Measurements from ENCODE around the gene ASCC1.
"Not testable (repeated sequence)": the region's sequence is repeated elsewhere in the genome, so short reads cannot be mapped to it uniquely, and the experiment has no call there.

The ASCC1 gene

DNA sequence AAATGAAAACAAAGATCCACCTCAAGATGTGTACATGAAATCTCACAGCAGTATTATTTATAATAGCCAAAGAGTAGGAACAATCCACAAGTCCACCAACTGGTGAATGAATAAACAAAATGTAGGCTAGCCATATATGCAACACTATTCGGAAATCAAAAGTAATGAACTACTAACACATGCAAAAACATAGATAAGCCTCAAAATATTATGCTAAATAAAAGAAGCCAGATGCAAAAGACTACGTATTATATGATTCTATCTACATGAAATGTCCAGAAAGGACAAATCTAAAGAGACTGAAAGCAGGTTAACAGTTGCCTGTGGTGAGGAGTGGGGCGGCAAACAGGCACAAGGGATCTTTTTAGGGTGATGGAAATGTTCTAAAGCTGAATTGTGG lies 49.0 kb downstream of the ASCC1 start:
- DNase-seq = no peak

DNA sequence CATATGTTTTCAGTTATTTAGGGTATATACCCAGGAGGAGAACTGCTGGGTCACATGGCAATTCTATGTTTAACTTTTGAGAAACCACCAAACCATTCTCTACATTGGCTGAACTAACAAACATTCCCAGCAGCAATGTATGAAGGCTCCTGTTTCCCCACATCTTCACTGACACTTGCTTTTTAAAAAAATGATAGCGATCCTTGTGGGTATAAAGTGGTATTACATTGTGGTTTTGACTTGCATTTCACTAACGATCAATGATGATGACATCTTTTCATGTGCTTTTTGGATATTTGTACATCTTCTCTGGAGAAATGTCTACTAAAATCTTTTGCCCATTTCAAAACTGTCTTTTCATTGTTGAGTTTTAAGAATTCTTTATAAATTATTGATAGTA lies 51.5 kb downstream of the ASCC1 start:
- DNase-seq = peak; percentile 48 to 82

DNA sequence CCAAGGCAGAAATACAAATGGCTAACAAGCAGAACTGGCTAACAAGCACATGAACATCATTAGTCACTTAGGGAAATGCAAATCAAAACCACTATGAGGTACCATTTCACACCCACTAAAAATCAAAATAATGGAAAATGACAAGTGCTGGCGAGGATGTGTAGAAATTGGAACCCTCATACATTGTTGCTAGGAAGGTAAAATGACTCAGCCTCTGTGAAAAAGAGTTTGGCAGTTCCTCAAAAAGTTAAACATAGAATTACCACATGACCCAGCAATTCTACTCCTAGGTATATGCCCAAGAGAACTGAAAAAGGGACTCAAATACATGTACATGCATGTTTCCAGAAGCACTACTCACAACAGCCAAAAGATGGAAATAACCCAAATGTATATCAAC lies 53.1 kb downstream of the ASCC1 start:
- DNase-seq = peak; percentile 73 to 89

DNA sequence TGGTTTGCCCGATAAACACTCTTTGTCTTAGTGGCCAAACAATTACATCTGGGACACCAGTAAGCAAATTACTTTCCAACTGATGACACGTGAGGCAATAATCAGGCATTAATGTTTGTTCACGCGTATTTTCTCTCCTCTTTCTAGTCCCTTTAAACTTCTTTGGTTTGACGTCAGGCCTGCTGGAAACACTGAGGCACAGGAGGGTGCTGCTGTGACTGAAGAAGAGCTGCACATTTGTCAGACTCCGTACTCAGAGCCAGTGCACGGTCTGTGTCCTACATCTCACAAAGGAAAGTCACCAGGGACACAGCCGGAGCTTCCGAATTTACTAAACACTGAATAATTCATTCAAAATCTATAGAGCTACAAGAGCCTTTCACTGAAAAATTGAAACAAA lies 57.9 kb downstream of the ASCC1 start:
- DNase-seq = no peak

DNA sequence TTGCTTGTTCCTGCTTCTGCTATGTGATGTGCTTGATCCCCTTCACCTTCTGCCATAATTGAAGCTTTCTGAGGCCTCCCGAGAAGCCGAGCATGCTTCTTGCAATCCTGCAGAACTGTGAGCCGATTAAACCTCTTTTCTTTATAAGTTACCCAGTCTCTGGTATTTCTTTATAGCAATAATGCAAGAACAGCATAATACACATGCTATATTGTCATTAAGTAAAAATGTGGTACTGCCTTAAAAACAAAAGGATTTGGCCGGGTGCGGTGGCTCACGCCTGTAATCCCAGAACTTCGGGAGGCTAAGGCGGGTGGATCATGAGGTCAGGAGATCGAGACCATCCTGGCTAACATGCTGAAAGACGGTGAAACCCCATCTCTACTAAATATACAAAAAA lies 59.9 kb downstream of the ASCC1 start:
- DNase-seq = no peak

DNA sequence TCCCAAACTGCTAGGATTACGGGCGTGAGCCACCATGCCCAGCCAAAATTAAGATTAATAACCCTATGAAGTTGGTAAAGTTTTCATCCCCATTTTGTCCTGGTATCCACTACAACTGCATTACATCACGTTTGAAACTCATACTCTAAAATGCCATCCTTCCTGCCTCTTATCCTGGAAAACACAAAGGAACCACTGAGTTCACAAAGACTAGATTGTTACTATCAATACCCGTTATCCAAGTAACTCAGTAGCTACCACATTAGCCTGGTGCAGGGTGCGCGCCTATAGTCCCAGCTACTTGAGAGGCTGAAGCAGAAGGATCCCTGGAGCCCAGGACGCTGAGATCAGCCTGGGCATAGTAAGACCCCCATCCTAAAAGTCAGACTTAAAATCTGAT lies 63.8 kb downstream of the ASCC1 start:
- no peak for DNase-seq

DNA sequence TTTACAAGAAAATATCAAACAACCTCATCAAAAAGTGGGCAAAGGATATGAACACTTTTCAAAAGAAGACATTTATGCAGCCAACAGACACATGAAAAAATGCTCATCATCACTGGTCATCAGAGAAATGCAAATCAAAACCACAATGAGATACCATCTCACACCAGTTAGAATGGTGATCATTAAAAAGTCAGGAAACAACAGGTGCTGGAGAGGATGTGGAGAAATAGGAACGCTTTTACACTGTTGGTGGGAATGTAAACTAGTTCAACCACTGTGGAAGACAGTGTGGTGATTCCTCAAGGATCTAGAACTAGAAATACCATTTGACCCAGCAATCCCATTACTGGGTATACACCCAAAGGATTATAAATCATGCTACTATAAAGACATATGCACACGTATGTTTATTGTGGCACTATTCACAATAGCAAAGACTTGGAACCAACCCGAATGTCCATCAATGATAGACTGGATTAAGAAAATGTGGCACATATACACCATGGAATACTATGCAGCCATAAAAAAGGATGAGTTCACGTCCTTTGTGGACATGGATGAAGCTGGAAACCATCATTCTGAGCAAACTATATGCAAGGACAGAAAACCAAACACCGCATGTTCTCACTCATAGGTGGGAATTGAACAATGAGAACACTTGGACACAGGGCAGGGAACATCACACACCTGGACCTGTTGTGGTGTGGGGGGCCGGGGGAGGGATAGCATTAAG lies 65.2 kb downstream of the ASCC1 start:
- not testable (repeated sequence) for DNase-seq

DNA sequence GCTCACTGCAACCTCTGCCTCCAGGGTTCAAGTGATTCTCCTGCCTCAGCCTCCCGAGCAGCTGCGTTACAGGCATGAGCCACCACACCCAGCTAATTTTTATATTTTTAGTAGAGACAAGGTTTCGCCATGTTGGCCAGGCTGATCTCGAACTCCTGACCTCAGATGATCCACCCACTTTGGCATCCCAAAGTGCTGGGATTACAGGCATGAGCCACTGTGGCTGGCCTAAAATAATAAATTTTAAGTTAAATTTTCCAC lies 68.8 kb downstream of the ASCC1 start:
- DNase-seq = not testable (repeated sequence)

DNA sequence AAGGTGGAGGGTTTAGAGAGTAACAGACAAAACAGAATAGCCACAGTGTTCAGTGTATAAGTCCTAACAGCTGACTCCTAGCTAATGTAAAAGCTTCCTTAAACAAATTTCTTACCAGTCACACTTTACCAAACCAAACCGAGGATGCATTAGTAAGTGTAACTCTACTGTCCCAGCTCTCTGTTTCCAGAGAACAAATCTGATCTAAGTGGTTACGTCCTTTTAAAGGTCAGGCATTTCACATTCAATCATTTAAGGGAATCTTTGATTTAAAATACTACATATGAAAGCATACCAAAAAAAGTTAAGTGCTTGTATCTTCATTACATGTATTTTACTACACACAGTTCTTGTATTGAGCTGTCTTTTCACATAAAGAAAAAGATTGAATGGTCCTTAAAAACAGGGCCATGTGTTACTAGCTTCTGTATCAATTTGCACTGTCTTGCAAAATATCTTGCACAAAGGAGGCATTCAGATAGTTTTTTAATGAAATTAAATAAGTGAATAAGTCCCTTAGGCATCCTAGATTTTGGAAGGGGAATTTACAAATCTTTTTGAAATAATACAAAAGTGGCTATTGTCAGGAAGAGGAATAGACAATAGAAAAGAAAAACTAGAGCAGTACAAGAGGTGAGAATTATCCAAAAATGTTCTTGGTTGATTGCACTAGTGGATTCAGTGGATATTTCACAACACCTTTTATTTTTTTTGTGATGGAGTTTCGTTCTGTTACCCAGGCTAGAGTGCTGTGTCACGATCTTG lies 69.3 kb downstream of the ASCC1 start:
- no peak for DNase-seq

DNA sequence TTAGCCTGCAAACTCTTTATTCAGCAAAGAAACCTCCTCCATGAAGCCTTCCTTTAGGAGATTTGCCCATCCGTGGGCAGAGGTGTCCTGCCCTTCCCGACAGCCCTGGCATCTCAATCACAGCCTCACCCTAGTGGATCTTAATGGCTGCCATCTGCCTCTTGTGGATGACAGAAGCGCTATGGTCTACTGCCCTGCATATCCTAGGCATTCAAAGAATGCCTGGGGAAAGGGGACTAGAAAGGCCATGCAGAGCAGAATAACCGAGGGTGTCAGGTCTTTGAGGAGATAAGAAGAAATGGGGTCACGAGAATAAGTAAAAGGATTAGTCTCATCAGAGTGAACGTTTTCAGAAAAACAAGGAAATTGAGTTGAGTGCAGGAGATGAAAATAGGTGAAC lies 70.0 kb downstream of the ASCC1 start:
- no peak for DNase-seq

DNA sequence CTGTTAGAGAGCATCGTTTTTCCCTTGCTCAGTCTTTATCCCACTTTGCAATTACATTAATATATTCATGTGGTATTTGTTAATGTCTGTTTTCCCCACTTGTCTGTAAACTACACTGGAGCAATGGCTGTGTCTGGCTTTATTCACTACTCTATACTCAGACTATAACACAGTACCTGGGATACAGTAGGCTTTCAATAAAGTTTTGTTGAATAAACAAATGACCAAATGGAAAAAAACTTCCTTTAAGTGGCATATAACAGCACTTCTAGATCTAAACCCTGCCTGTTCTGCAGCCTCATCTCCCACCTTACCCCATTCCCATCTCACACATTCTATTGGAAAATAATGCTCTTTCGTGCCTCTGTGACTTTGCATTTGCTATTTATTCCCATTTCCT lies 70.4 kb downstream of the ASCC1 start:
- DNase-seq = no peak

DNA sequence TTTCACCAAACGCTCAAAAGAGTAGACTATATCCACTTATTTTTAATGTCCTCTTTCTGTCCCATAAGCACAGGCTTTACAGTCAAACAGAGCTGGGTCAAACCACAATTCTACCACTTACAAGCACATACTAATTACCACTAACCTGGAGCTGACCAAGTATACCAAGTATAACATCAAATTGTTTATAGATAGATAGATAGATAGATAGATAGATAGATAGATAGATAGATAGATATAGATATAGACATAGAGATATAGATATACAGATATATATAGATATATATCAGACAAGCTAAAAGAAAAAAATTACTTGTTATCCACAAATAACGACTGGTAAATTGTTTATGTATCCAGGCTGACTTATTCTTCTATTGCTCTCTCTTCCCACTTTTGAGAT lies 75.2 kb downstream of the ASCC1 start:
- DNase-seq = no peak

DNA sequence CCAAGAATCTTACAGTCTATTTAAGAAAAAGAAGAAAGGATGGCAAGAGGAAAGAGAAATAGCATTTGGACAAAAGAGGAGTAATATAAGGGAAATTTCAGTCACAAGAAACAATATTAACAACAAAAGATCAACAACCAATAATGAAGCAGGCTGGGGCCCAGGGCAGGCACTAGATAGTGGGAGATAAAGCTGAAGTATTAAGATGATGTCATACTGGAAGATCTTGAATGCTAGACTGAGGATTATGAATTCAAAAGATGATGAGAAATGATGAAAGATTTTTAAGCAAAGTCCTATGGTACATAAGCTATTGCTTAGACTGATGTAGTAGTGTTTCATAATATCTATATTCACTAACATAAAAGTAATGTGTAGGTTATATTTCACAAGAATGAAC lies 75.9 kb downstream of the ASCC1 start:
- DNase-seq = no peak

DNA sequence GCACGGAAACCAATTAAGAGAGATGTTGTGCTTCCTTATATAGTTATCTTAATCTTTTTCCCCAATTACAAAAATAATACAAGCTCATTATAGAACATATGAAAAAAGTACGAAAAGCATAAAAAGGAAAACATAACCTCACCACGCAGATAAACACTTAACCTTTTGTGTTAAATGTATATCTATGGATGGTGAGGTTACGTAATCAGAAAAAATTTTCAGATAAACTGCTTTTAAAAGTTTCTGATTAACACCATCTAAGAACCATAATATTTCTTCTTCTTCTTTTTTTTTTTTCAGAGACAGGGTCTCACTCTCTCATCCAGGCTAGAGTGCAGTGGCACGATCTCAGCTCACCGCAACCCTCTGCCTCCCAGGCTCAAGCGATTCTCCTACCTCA lies 78.5 kb downstream of the ASCC1 start:
- DNase-seq = no peak

DNA sequence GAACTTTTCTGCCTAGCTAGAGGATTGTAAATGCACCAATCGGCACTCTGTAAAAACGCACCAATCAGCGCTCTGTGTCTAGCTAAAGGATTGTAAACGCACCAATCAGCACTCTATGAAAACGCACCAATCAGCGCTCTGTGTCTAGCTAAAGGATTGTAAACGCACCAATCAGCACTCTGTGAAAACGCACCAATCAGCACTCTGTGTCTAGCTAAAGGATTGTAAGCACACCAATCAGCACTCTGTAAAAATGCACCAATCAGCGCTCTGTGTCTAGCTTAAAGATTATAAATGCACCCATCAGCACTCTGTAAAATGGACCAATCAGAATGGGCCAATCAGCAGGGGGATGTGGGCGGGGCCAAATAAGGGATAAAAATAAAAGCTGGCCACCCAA lies 79.9 kb downstream of the ASCC1 start:
- DNase-seq = not testable (repeated sequence)

DNA sequence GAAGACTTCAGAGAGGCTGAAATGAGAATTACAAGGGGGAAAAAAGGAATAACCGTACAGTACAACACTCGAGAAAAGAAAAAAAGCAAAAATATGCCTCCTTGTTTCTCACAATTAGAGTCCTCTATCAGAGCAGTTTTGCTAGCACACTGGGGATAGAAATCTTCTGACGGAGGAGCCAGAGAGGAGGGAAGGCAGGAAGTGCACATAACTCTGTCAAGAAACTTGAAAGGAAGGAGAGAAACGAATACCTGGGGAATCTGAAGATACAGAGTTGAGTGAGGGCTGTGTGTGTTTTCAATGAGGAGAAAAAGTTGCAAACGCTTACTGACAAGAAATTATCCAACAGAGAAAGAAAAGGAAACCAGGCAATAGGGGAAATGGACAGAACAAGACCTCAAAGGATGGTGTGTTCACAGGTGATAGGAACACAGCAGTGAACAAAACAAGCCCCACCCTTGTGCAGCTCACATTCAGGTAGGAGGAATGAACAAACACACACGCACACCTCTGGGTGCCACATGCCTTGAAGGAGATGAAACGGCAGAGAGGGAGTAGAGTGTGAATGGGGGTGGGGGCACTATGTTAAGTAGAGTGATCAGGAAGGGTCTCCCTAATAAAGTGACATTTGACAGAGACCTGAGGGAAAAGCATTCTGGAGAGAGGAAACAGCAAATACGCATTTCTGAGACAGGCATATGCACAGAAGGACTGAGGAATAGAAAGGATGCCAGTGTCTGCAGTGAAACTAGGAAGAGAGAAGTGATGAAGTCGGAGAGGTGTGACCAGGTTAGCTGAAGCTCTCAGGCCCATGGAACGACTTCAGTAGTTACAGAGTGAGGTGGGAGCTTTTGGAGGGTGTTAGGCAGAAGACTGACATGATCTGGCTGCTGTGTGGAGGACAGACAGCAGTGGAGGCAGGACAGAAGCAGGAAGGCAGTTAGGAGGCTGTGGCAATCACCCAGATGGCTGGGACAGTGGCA lies 81.0 kb downstream of the ASCC1 start:
- no peak for DNase-seq

DNA sequence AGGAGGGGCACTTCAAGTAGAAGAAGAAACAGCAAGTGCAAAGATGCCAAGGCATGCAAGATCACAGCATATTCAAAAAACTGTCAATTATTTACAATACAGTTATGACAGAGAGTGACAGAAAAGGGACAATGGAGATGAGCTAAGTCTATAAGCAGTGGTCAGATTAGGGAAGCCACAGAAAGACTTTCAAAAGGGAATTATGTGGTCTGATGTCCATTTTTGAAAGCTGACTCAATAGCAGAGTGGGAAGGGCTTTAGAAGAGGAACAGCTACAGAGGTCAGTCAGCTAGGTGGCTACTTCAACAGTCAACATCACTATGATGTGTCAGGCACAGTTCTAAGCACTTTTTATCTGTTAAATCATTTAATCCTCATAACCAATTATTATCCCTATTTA lies 82.6 kb downstream of the ASCC1 start:
- DNase-seq = peak; percentile 88 to 93

DNA sequence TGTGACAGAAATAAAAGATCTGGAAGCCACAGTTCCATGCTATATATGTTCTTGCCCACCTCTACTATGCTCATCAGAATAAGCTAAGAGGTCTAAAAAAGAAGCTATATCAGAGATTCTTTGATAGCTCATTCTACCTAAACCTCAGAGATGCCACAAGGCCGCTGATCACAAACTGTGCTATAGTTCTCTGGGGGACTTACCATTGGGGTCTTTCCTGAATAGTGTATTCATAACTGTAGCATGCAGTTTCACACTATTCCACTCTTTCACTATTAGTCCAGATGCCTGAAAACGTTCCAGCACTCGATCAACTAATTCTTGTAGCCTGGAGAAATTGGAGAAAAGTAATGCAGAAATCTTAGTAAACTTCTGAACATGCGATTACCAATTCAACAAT lies 83.2 kb downstream of the ASCC1 start:
- DNase-seq = no peak

DNA sequence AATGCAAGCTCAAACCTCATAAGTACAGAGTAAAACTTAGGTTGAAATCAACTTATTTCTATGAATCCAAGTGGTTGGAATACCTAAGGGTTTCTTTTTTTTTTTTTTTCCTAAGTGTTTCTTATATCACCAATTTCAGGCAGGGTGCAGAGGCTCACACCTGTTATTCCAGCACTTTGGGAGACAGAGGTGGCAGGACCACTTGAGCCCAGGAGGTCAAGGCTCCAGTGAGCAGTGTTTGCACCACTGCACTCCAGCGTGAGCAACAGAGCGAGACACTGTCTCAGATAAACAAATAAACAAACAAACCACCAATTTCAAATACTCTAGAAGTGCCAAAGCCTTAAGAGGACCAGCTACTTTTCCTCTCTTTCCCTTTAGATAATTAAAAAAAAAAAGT lies 88.5 kb downstream of the ASCC1 start:
- DNase-seq = no peak

DNA sequence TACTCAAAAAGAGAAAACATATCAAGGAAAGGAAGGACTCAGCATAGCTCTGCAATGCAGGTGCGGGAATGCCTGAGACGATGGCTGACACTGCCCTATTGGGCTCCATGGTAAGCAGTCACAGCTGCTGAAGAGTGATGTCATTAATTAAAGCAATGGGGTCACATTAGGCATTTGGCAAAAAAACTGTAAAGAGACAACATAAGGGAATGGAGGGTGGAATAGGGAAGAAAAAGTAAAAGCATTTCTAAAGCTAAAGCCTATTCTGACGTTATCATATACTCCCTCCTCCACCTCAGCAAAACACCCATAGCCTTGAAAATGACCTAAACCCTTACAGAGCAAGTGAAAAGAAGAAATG lies 89.2 kb downstream of the ASCC1 start:
- no peak for DNase-seq

DNA sequence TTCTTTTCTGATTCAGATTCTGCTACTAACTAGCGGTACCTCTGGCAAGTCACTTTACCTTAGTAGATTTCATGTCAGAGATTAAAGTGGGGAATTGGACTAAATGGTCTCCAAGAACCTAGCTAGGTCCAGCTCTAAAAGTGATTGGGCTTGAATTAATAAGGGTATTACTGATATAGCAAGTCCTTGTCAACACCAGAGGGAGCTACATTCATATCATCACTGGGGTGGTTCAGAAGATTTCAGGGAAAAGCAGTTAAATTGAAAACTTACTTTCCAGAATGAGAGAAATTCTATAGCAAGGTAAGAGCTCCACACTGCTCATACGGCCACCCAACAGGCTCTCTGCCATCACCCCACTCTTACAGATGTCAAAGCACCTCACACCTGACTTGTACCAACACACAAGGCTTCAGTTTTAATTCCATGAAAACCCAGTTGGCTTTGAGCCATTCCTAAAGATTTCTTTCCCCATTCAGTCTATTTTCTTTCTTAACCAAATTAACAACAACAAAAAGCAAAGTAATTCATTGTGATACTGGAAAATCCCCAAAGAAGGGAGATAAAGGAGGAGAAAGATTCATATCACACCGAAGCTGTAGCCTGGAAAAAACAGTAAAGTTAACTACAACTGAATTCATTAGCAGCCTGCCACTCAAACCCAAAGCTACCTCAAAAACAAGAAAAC lies 89.7 kb downstream of the ASCC1 start:
- peak; percentile 42 to 45 for DNase-seq

DNA sequence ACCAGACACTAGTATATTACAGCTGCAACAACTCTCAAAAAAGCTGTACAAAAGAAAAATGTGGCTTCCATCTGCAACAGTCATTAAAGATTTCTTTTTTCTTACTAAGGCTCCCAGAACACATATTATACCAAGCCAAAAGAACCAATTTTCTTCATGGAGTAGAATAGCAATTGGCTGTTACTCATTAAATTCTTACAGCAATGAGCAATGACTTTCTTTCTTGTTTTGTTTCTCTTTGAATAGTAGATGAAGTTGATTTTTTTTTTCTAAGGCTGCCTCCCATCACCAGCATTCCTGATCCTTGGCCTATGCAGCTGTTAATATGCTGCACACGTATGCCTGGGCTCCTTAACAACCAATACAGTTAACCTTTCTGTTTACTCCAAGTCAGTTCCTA lies 91.1 kb downstream of the ASCC1 start:
- DNase-seq = no peak

DNA sequence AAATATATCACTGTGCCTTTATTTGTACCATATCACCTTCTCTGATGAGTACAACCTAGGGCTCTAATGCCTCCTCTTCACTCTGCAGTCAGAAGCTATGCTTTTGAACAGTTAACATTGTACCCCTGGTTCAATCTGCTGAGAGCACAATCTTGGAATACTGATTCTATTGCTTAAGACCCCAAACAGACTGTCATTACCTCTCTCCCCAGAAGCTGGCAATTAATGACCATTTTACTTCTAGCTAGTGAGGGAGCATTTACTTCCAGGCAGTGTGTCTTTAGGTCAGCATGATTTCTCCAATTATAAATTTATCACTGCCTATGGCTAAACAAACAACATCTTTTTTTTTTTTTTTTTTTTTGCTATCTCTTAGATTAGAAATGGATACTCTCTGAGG lies 91.7 kb downstream of the ASCC1 start:
- DNase-seq = no peak
